ENCODE measurements around the gene PSAPL1.

GRCh38 chr4:7383266-7383665 is 51.5 kb downstream of the PSAPL1 start:
- no peak for TF ChIP-seq CTCF (IDR thresholded peaks at IDR 0.05; ENCODE audit: insufficient read depth, low read depth, low read length)
- TF ChIP-seq EZH2 (IDR thresholded peaks at IDR 0.05; ENCODE audit: insufficient read depth, low read length) = no peak

Measured in astrocyte (in vitro differentiated cells and primary cell).